Progenitor cell of endocrine pancreas (in vitro differentiated cells): ENCODE data around the gene IGFBP1. TPM values are rescaled to one million over a fixed set of nuclear protein-coding genes. Genes with fewer than 3 reads are reported as not detected.

Source experiments
- DNase-seq: peaks from one replicate; pipeline ENCODE4 v3.0.0; 2021; ENCODE audit warnings: low spot score; ENCODE audit not compliant: unreplicated experiment
- H3K27ac Mint-ChIP-seq: 2 replicates; pipeline ENCODE4 v1.8.0; 2021; ENCODE audit warnings: mild to moderate bottlenecking, moderate library complexity, mixed read lengths
- H3K27me3 Mint-ChIP-seq: 2 replicates; pipeline ENCODE4 v1.8.0; 2021; ENCODE audit warnings: mixed read lengths
- H3K36me3 Mint-ChIP-seq: 2 replicates; pipeline ENCODE4 v1.8.0; 2022; ENCODE audit warnings: mixed read lengths; ENCODE audit not compliant: insufficient read depth
- H3K4me1 Mint-ChIP-seq: 2 replicates; pipeline ENCODE4 v1.8.0; 2021; ENCODE audit warnings: low read depth, mixed read lengths
- H3K4me3 Mint-ChIP-seq: 2 replicates; pipeline ENCODE4 v1.8.0; 2021; ENCODE audit warnings: low read depth, mild to moderate bottlenecking, moderate library complexity, mixed read lengths
- H3K9me3 Mint-ChIP-seq: 2 replicates; pipeline ENCODE4 v1.8.0; 2021; ENCODE audit warnings: low read depth, mixed read lengths
- total RNA-seq: library from RNA; stranded (reverse); gene quantifications from 2 replicates; pipeline ENCODE4 v1.2.1, GENCODE V29; 2021
- TF ChIP-seq, protein P1 (sequence below): fragments of 200-600 bp; sonication (generic); IDR thresholded peaks from one replicate; pipeline ENCODE4 v1.5.0; 2021; ENCODE audit warnings: antibody characterized with exemption, mild to moderate bottlenecking; ENCODE audit not compliant: unreplicated experiment

The IGFBP1 gene
- total RNA-seq, 1 donor from 2014 or later: 0.24 TPM

DNA sequence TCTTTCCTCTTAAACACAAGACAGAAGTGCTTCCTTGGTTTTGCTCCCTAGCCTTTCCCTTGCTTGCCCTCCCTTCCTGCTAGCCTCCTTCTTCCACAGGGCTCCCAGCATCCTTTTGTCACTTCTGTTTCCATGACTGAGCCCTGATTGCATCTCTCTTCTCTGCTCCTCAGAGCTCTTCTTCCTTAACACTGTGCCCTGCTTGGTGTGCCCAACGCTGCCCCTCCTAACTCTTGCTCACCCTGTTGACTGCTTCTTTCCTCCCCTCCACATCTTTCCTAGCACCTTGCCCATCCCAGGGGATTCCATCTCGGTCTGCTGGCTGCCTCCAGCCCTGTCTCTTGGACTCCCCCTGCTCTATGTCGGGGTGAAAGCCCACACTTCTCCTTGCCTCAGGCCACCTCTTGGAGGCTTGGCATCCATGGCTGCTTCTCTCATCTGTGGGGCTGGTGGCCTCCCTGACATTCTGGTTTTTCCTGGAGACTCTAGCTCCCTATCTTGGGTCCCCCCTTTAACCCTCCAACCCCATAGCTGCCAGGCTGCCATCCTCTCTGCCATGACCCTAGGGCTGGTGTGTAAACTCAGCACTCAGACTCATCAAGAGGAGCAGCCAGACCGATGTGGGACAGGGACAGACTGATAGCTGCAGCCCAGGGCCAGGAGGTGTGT is 5.8 kb downstream of the IGFBP1 start:
- H3K27ac Mint-ChIP-seq: no peak overlapping the region
- H3K9me3 Mint-ChIP-seq: no peaks in the 10 kb centered on the region
- no peaks in the 10 kb centered on the region for H3K36me3 Mint-ChIP-seq
- DNase-seq: no peak
- H3K27me3 Mint-ChIP-seq: peaks cover 46% of the 10 kb centered on the region
- H3K4me1 Mint-ChIP-seq: no peaks in the 10 kb centered on the region
- TF ChIP-seq, protein P1, sequence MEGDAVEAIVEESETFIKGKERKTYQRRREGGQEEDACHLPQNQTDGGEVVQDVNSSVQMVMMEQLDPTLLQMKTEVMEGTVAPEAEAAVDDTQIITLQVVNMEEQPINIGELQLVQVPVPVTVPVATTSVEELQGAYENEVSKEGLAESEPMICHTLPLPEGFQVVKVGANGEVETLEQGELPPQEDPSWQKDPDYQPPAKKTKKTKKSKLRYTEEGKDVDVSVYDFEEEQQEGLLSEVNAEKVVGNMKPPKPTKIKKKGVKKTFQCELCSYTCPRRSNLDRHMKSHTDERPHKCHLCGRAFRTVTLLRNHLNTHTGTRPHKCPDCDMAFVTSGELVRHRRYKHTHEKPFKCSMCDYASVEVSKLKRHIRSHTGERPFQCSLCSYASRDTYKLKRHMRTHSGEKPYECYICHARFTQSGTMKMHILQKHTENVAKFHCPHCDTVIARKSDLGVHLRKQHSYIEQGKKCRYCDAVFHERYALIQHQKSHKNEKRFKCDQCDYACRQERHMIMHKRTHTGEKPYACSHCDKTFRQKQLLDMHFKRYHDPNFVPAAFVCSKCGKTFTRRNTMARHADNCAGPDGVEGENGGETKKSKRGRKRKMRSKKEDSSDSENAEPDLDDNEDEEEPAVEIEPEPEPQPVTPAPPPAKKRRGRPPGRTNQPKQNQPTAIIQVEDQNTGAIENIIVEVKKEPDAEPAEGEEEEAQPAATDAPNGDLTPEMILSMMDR: no peak
- no peak overlapping the region for H3K4me3 Mint-ChIP-seq

DNA sequence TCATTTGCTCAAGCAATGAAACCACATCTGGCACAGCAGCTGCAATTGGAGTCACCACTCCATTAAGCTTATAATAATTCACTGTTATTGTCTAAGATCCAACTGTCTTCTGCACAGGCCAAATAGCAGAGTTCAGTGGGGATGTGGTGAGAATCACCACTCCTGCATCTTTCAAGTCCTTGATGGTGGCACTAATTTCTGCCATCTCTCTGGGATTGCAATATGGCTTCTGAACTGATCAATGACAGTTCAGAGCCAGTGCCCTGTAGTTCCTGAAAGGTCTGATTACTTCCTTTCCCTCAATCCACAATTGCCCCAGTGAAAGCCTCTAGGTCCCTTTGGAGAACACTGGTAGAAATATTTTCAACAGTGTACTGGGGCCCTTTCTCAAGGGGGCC is 6.4 kb downstream of the IGFBP1 start:
- Mint-ChIP-seq H3K4me3 (no peak overlapping the region), H3K27me3 (peaks cover 41% of the 10 kb centered on the region), H3K27ac (no peak overlapping the region), H3K36me3 (no peaks in the 10 kb centered on the region), H3K9me3 (no peaks in the 10 kb centered on the region), H3K4me1 (no peaks in the 10 kb centered on the region)
- DNase-seq: no peak
- TF ChIP-seq, protein P1: no peak

DNA sequence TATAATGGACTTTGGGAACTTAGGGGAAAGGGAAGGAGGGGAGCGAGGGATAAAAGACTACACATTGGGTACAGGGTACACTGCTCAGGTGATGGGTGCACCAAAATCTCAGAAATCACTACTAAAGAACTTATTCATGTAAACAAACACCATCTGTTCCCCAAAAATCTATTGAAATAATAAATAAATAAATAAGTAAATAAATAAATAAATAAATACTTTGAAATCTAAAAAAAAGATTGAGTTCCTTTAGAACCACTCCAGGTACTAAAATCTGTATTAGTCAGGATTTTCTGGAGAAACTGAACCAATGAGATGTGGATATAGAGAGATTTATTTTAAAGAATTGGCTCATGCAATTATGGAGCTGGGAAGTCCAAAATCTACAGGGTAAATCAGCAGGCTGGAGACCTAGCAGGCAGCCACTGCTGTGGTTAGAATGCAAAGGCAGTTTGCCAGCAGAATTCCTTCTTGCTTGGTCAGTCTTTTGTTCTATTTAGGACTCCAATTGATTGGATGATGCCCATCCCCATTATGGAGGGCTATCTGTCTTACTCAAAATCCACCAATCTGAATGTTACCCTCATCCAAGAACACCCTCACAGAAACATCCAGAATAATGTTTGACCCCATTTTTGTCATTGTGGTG is 8.9 kb downstream of the IGFBP1 start:
- no peaks in the 10 kb centered on the region for H3K9me3 Mint-ChIP-seq
- TF ChIP-seq, protein P1: no peak
- no peak overlapping the region for H3K27ac Mint-ChIP-seq
- DNase-seq: no peak
- peaks cover 26% of the 10 kb centered on the region for H3K27me3 Mint-ChIP-seq
- H3K36me3 Mint-ChIP-seq: no peaks in the 10 kb centered on the region
- H3K4me1 Mint-ChIP-seq: no peaks in the 10 kb centered on the region
- no peak overlapping the region for H3K4me3 Mint-ChIP-seq

DNA sequence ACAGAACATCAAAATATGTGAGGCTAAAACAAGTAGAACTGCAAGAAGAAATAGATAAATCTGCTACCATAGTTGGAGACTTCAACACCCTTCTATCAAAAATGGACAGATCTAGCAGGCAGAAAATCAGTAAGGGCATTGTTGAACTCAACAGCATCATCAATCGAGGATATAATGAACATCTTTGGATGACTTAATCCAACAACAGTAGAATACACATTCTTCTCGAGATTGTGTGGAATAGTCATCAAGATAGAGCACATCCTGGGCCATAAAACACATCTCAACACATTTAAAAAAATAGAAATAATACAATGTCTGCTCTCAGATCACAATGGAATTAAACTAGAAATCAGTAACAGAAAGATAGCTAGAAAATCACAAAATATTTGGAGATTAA is 9.9 kb downstream of the IGFBP1 start:
- peaks cover 21% of the 10 kb centered on the region for H3K27me3 Mint-ChIP-seq
- no peak overlapping the region for H3K4me3 Mint-ChIP-seq
- no peaks in the 10 kb centered on the region for H3K36me3 Mint-ChIP-seq
- no peak overlapping the region for H3K27ac Mint-ChIP-seq
- no peak for DNase-seq
- no peaks in the 10 kb centered on the region for H3K4me1 Mint-ChIP-seq
- TF ChIP-seq, protein P1: no peak
- no peaks in the 10 kb centered on the region for H3K9me3 Mint-ChIP-seq

DNA sequence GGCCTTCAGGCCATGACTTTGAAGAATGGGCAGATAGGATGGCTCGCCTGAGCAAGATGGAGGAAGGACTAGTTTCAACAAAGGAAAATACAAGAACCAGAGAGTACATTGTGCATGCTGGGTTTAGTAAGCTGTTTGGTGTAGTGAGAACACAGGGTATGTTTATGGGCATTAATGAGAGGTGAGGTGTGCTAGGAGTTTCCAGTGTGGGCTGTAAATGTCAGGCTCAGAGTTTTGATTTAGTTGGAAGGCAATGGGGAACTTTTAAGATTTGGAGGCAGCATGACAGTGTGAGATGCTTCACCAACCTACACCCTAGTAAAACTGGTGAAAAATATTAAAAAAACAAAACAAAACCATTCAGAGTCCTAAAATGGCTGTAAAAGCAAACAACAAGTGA is 13.3 kb downstream of the IGFBP1 start:
- H3K36me3 Mint-ChIP-seq: no peaks in the 10 kb centered on the region
- H3K4me3 Mint-ChIP-seq: no peak overlapping the region
- H3K4me1 Mint-ChIP-seq: no peaks in the 10 kb centered on the region
- no peak overlapping the region for H3K27ac Mint-ChIP-seq
- peaks cover 3% of the 10 kb centered on the region for H3K27me3 Mint-ChIP-seq
- H3K9me3 Mint-ChIP-seq: peaks cover 4% of the 10 kb centered on the region
- DNase-seq: no peak
- TF ChIP-seq, protein P1: no peak
